WTC11 (cell line): ENCODE data around the gene MAMLD1. TPM values are rescaled to one million over a fixed set of nuclear protein-coding genes. Genes with fewer than 3 reads are reported as not detected.

Source experiments
- ATAC-seq: fragments of 200-7000 bp; cut with Tn5 transposase; 2 replicates; pipeline ENCODE4 v1.10.0; 2021; ENCODE audit warnings: mild to moderate bottlenecking, moderate library complexity
- CTCF ChIA-PET: fragments of 300-600 bp; sonication (Branson Sonifier 250); formaldehyde crosslinking; loops from one replicate; lab custom pipeline; 2021; ENCODE audit warnings: antibody characterized with exemption; lab: Charles Lee
- POLR2A ChIA-PET: fragments of 350-600 bp; sonication (Branson Sonifier 250); formaldehyde crosslinking; loops from one replicate; lab custom pipeline; 2021; ENCODE audit warnings: antibody characterized with exemption; lab: Charles Lee
- DNase-seq: peaks from one replicate; pipeline ENCODE4 v3.0.0; 2021; ENCODE audit warnings: low spot score
- H3K27ac Mint-ChIP-seq: 2 replicates; pipeline ENCODE4 v1.8.0; 2021; ENCODE audit warnings: mixed read lengths
- H3K27me3 Mint-ChIP-seq: 2 replicates; pipeline ENCODE4 v1.8.0; 2021; ENCODE audit warnings: low read depth, mild to moderate bottlenecking, moderate library complexity, mixed read lengths
- H3K36me3 Mint-ChIP-seq: 2 replicates; pipeline ENCODE4 v1.8.0; 2021; ENCODE audit warnings: mixed read lengths
- H3K4me1 Mint-ChIP-seq: 2 replicates; pipeline ENCODE4 v1.8.0; 2022; ENCODE audit warnings: mixed read lengths
- H3K4me3 Mint-ChIP-seq: 2 replicates; pipeline ENCODE4 v1.8.0; 2021; ENCODE audit warnings: mild to moderate bottlenecking, moderate library complexity, mixed read lengths
- H3K9me3 Mint-ChIP-seq: 2 replicates; pipeline ENCODE4 v1.8.0; 2021; ENCODE audit warnings: mixed read lengths
- AR ChIP-seq: fragments of 250-450 bp; sonication (Bioruptor Pico); IDR thresholded peaks from 2 replicates; pipeline ENCODE4 v1.9.0; 2021; ENCODE audit warnings: mild to moderate bottlenecking
- ATF3 ChIP-seq: sonication (generic); formaldehyde crosslinking; conservative IDR thresholded peaks from 2 replicates; pipeline ENCODE4 v1.8.1; 2022; ENCODE audit warnings: mild to moderate bottlenecking, missing genetic modification reagents
- CTCF ChIP-seq: fragments of 200-600 bp; IDR thresholded peaks from 2 replicates; pipeline ENCODE4 v1.8.0; 2022; ENCODE audit warnings: antibody characterized with exemption
- E2F1 ChIP-seq: sonication (generic); formaldehyde crosslinking; IDR thresholded peaks from 2 replicates; pipeline ENCODE4 v1.8.0; 2022; ENCODE audit warnings: mild to moderate bottlenecking, missing genetic modification reagents
- E2F4 ChIP-seq: sonication (generic); formaldehyde crosslinking; IDR thresholded peaks from 2 replicates; pipeline ENCODE4 v1.8.1; 2022; ENCODE audit warnings: low read depth, mild to moderate bottlenecking, moderate library complexity, missing genetic modification reagents, borderline replicate concordance
- EMX1 ChIP-seq: fragments of 250-450 bp; sonication (Bioruptor Pico); IDR thresholded peaks from 2 replicates; pipeline ENCODE4 v1.8.0; 2021; ENCODE audit warnings: mild to moderate bottlenecking
- ETV6 ChIP-seq: sonication (generic); formaldehyde crosslinking; IDR thresholded peaks from 2 replicates; pipeline ENCODE4 v1.8.1; 2022; ENCODE audit warnings: mild to moderate bottlenecking, missing genetic modification reagents
- FOXJ3 ChIP-seq: sonication (generic); formaldehyde crosslinking; IDR thresholded peaks from 2 replicates; pipeline ENCODE4 v1.9.0; 2021; ENCODE audit warnings: missing genetic modification reagents, mild to moderate bottlenecking, borderline replicate concordance
- FOXP1 ChIP-seq: sonication (generic); formaldehyde crosslinking; IDR thresholded peaks from 2 replicates; pipeline ENCODE4 v1.8.0; 2022; ENCODE audit warnings: missing genetic modification reagents, mild to moderate bottlenecking, moderate library complexity, borderline replicate concordance
- MAX ChIP-seq: sonication (generic); formaldehyde crosslinking; IDR thresholded peaks from 2 replicates; pipeline ENCODE4 v1.8.0; 2022; ENCODE audit warnings: mild to moderate bottlenecking, missing genetic modification reagents
- NR3C1 ChIP-seq: sonication (generic); formaldehyde crosslinking; conservative IDR thresholded peaks from 2 replicates; pipeline ENCODE4 v1.8.1; 2023; ENCODE audit warnings: low read depth, mild to moderate bottlenecking, missing genetic modification reagents
- SMAD3 ChIP-seq: sonication (generic); formaldehyde crosslinking; IDR thresholded peaks from 2 replicates; pipeline ENCODE4 v1.8.0; 2022; ENCODE audit warnings: missing genetic modification reagents, mild to moderate bottlenecking, borderline replicate concordance
- SP1 ChIP-seq: sonication (generic); formaldehyde crosslinking; conservative IDR thresholded peaks from 2 replicates; pipeline ENCODE4 v1.8.1; 2022; ENCODE audit warnings: missing genetic modification reagents
- USF1 ChIP-seq: sonication (generic); formaldehyde crosslinking; IDR thresholded peaks from 2 replicates; pipeline ENCODE4 v1.8.0; 2022; ENCODE audit warnings: mild to moderate bottlenecking, missing genetic modification reagents
- USF2 ChIP-seq: sonication (generic); formaldehyde crosslinking; IDR thresholded peaks from 2 replicates; pipeline ENCODE4 v1.8.1; 2023; ENCODE audit warnings: mild to moderate bottlenecking, missing genetic modification reagents, moderate library complexity
- ZBTB21 ChIP-seq: sonication (generic); formaldehyde crosslinking; IDR thresholded peaks from 2 replicates; pipeline ENCODE4 v1.8.1; 2023; ENCODE audit warnings: mild to moderate bottlenecking, missing genetic modification reagents, borderline replicate concordance
- ZBTB43 ChIP-seq: sonication (generic); formaldehyde crosslinking; IDR thresholded peaks from 2 replicates; pipeline ENCODE4 v1.8.1; 2023; ENCODE audit warnings: mild to moderate bottlenecking, missing genetic modification reagents
- ZMAT4 ChIP-seq: fragments of 250-450 bp; sonication (Bioruptor Pico); IDR thresholded peaks from 2 replicates; pipeline ENCODE4 v1.9.0; 2021; ENCODE audit warnings: mild to moderate bottlenecking
- ZNF138 ChIP-seq: sonication (generic); formaldehyde crosslinking; conservative IDR thresholded peaks from 2 replicates; pipeline ENCODE4 v1.8.1; 2022; ENCODE audit warnings: mild to moderate bottlenecking, moderate library complexity, missing genetic modification reagents
- ZNF219 ChIP-seq: sonication (generic); formaldehyde crosslinking; IDR thresholded peaks from 2 replicates; pipeline ENCODE4 v1.8.0; 2023; ENCODE audit warnings: missing genetic modification reagents, mild to moderate bottlenecking, borderline replicate concordance
- ZNF512 ChIP-seq: sonication (generic); formaldehyde crosslinking; IDR thresholded peaks from 2 replicates; pipeline ENCODE4 v1.8.1; 2022; ENCODE audit warnings: missing genetic modification reagents, borderline replicate concordance
- total RNA-seq: library from RNA; stranded (reverse); gene quantifications from 3 replicates; pipeline ENCODE4 v1.2.3, GENCODE V29; 2021

Gene MAMLD1
- total RNA-seq, 1 experiment from 2014 or later, result 0.35 TPM

GRCh38 chrX:150313514-150313913, 49.6 kb upstream of the MAMLD1 start:
- Mint-ChIP-seq H3K27me3 (no peaks in the 10 kb centered on the region), H3K27ac (no peak overlapping the region), H3K4me1 (no peaks in the 10 kb centered on the region), H3K36me3 (no peaks in the 10 kb centered on the region), H3K4me3 (no peak overlapping the region), H3K9me3 (no peaks in the 10 kb centered on the region)
- TF ChIP-seq E2F1 (CRISPR knock-in tag), result no peak
- TF ChIP-seq SMAD3 (CRISPR knock-in tag), result no peak
- CTCF ChIA-PET, result no interaction called here
- ATAC-seq (no peak), DNase-seq (no peak)
- POLR2A ChIA-PET, result no interaction called here

- ATAC-seq, result no peak
- H3K4me1 Mint-ChIP-seq, result no peaks in the 10 kb centered on the region
- no peak for DNase-seq
- POLR2A ChIA-PET, result no interaction called here
- no peak overlapping the region for H3K27ac Mint-ChIP-seq
- no peaks in the 10 kb centered on the region for H3K36me3 Mint-ChIP-seq
- TF ChIP-seq USF1 (CRISPR knock-in tag) (no peak), ZNF138 (CRISPR knock-in tag) (no peak), AR (CRISPR knock-in tag) (no peak), EMX1 (CRISPR knock-in tag) (no peak), CTCF (no peak), E2F4 (no peak), ZMAT4 (CRISPR knock-in tag) (no peak), ATF3 (CRISPR knock-in tag) (no peak), ETV6 (CRISPR knock-in tag) (no peak), ZNF219 (no peak), ZBTB21 (CRISPR knock-in tag) (no peak), USF2 (CRISPR knock-in tag) (no peak), ZBTB43 (no peak), SP1 (CRISPR knock-in tag) (no peak), MAX (CRISPR knock-in tag) (no peak), FOXP1 (no peak), NR3C1 (CRISPR knock-in tag) (no peak), ZNF512 (CRISPR knock-in tag) (no peak), FOXJ3 (CRISPR knock-in tag) (no peak)
- no peaks in the 10 kb centered on the region for H3K9me3 Mint-ChIP-seq
- H3K27me3 Mint-ChIP-seq, result no peaks in the 10 kb centered on the region
- no peak overlapping the region for H3K4me3 Mint-ChIP-seq
- CTCF ChIA-PET, result no interaction called here
These were observed 48.9 kb upstream of the MAMLD1 start for GRCh38 chrX:150314186-150314585.
